Left lung (tissue), 10 donors: Measurements from ENCODE around the gene TANGO2. TPM values are rescaled to one million over a fixed set of nuclear protein-coding genes. Genes with fewer than 3 reads are reported as not detected.

ENCODE experiments used
- ATAC-seq: fragments of 200-7000 bp; cut with Tn5 transposase; one replicate; pipeline ENCODE4 v1.9.1; 2020; ENCODE audit warnings: moderate library complexity
- DNase-seq, 4 donors: peaks; one replicate each; pipeline ENCODE4 v3.0.0-alpha.2; 2013 to 2020
- H3K27ac ChIP-seq, 2 donors: fragments of 200-600 bp; sonication (generic) in 1 of 2; one replicate each; pipeline versions ENCODE4 v1.5.0 to v1.8.0; 2020 to 2021
- H3K27me3 ChIP-seq, 2 donors: fragments of 200-600 bp; sonication (generic) in 1 of 2; one replicate each; pipeline versions ENCODE4 v1.5.0 to v1.8.0; 2020 to 2021
- H3K36me3 ChIP-seq, 2 donors: fragments of 200-600 bp; sonication (generic) in 1 of 2; one replicate each; pipeline versions ENCODE4 v1.5.0 to v1.8.0; 2020 to 2021
- H3K4me1 ChIP-seq, 2 donors: fragments of 200-600 bp; one replicate each; pipeline ENCODE4 v1.8.0; 2021
- H3K4me3 ChIP-seq, 2 donors: fragments of 200-600 bp; sonication (generic) in 1 of 2; one replicate each; pipeline versions ENCODE4 v1.5.0 to v1.8.0; 2020 to 2021; ENCODE audit warnings: mild to moderate bottlenecking in 1 of 2
- H3K9me3 ChIP-seq, 2 donors: fragments of 200-600 bp; sonication (generic) in 1 of 2; one replicate each; pipeline versions ENCODE4 v1.5.0 to v1.8.0; 2020 to 2021
- CTCF ChIP-seq, 2 donors: fragments of 200-600 bp; sonication (generic) in 1 of 2; IDR thresholded peaks; one replicate each; pipeline versions ENCODE4 v1.5.0 to v1.8.0; 2021; ENCODE audit warnings: antibody characterized with exemption in 2 of 2
- intact Hi-C, 2 donors: fragments of 100-400 bp; cut with DNase I; formaldehyde crosslinking; loops; one replicate each; pipeline versions ENCODE4 v1.11.2 to v1.14.2; 2022
- polyA plus RNA-seq, 6 donors: library from polyadenylated mRNA; unstranded; fragments of 120-200 nt; gene quantifications; one replicate each; pipeline ENCODE4 v1.2.1, GENCODE V29; 2013; ENCODE audit not compliant: insufficient read length in 6 of 6
- total RNA-seq, 2 donors: library from RNA; stranded (reverse); fragmentation: NEBNext Ultra II Directional; extraction: Animal tissue kit (Norgen Biotek cat#: 25700); gene quantifications; one replicate each; pipeline ENCODE4 v1.2.1, GENCODE V29; 2021
- donor health status: DM: no; HTN: yes; CAD: no.
- donor health status: DM: no; HTN: no; CAD: no.

The TANGO2 gene
- total and polyA plus RNA-seq, 8 donors: 10.9 to 47.2 (median 13.6) TPM

- H3K9me3 ChIP-seq: no peaks in the 10 kb centered on the region
- peak in 1 of 4 donors; percentile 20 for DNase-seq
- H3K4me3 ChIP-seq: no peak overlapping the region
- ATAC-seq: no peak
- H3K36me3 ChIP-seq: peaks cover 0 to 100% of the 10 kb centered on the region in 2 donors
- no peak for TF ChIP-seq CTCF (IDR thresholded peaks at IDR 0.05)
- H3K27ac ChIP-seq: no peak overlapping the region
- intact Hi-C loops: no loop called here
- H3K4me1 ChIP-seq: no peaks in the 10 kb centered on the region
- no peaks in the 10 kb centered on the region for H3K27me3 ChIP-seq
These were observed 71.6 kb downstream of the TANGO2 start for GRCh38 chr22:20092477-20092854.

DNA sequence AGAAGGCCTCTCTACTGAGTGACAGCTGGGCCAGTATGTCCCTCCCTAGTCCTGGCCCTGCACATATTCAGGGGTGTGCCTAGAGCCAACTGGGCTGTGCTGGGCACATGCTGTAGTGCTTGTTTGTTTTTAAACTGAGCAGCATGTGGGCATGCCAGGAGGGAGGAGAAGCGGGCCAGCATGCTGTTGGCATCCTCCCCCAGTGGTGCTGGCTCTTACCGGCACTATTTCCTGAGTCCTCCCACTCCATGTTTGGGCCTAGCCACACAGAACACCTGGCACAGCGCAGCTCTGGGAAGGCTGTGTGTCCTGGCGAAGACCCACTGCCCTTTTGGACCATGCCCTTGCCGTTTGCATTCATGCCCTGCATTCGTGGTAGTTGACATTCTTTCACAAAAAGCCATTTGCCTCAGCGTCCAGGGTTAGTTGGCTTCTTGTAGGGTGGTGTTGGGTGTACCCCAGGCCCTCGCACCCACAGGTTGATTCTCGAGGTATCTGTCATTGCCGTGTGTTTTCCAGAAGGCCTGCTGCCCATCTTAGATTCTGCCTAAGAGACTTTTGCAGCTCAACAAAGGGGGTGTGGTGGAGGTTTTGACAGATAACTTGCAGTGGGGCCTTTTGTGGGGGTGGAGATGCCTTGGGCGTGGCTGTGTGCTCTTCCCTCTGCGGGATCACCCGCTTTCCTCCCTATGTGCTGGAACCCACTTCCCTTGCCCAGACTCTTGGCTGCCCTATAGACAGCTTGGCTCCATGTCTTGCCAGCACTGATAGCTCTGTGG, 72.7 kb downstream of the TANGO2 start:
- DNase-seq (peak in 2 of 4 donors; percentile 12 to 27), ATAC-seq (no peak)
- Histone ChIP-seq H3K27ac (no peak overlapping the region), H3K4me3 (no peak overlapping the region), H3K36me3 (peaks cover 0 to 100% of the 10 kb centered on the region in 2 donors), H3K4me1 (no peaks in the 10 kb centered on the region), H3K27me3 (no peaks in the 10 kb centered on the region), H3K9me3 (no peaks in the 10 kb centered on the region)
- intact Hi-C loops: no loop called here
- no peak for TF ChIP-seq CTCF (IDR thresholded peaks at IDR 0.05)

GRCh38 chr22:20094197-20094807, 73.4 kb downstream of the TANGO2 start:
- intact Hi-C loops: no loop called here
- Histone ChIP-seq H3K4me1 (no peaks in the 10 kb centered on the region), H3K9me3 (no peaks in the 10 kb centered on the region), H3K27me3 (no peaks in the 10 kb centered on the region), H3K36me3 (peaks cover 0 to 100% of the 10 kb centered on the region in 2 donors), H3K4me3 (no peak overlapping the region), H3K27ac (no peak overlapping the region)
- TF ChIP-seq CTCF (IDR thresholded peaks at IDR 0.05): no peak
- ATAC-seq (no peak), DNase-seq (peak in 2 of 4 donors; percentile 26 to 60)

DNA sequence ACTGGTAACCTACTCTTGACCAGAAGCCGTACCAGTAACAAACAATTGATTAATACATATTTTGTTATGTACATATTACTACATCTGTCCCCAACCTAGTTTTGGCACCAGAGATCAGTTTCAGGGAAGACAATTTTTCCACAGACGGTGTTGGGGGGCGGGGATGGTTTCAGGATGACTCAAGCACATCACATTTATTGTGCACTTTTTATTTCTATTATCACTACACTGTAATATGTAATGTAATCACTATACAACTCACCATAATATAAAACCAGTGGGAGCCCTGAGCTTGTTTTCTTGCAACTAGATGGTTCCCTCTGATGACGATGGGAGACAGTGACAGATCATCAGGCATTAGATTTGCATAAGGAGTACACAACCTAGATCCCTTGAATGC, 74.6 kb downstream of the TANGO2 start:
- no peak for TF ChIP-seq CTCF (IDR thresholded peaks at IDR 0.05)
- Histone ChIP-seq H3K4me1 (peaks cover 0 to 7% of the 10 kb centered on the region in 2 donors), H3K27me3 (no peaks in the 10 kb centered on the region), H3K36me3 (peaks cover 0 to 100% of the 10 kb centered on the region in 2 donors), H3K9me3 (no peaks in the 10 kb centered on the region), H3K4me3 (no peak overlapping the region), H3K27ac (no peak overlapping the region)
- DNase-seq (no peak), ATAC-seq (no peak)
- intact Hi-C loops: no loop called here

- Histone ChIP-seq H3K9me3 (no peaks in the 10 kb centered on the region), H3K4me3 (no peak overlapping the region), H3K4me1 (peaks cover 0 to 7% of the 10 kb centered on the region in 2 donors), H3K27me3 (no peaks in the 10 kb centered on the region), H3K36me3 (peaks cover 0 to 100% of the 10 kb centered on the region in 2 donors), H3K27ac (no peak overlapping the region)
- TF ChIP-seq CTCF (IDR thresholded peaks at IDR 0.05): no peak
- intact Hi-C loops: no loop called here
- no peak for DNase-seq
- no peak for ATAC-seq
These were observed 75.9 kb downstream of the TANGO2 start for GRCh38 chr22:20096574-20097420.
